B cell (primary cell): Measurements from ENCODE around the gene GPC3.
A peak's percentile ranks its signal among the peaks of the same experiment; 100 is the strongest.

ENCODE experiments used
- CTCF ChIP-seq: fragments of 200-600 bp; IDR thresholded peaks from one replicate; pipeline ENCODE4 v1.8.0; 2022; ENCODE audit warnings: antibody characterized with exemption, mild to moderate bottlenecking
- EZH2 ChIP-seq: IDR thresholded peaks from 2 replicates; pipeline ENCODE4 v1.6.1; 2012; ENCODE audit warnings: borderline replicate concordance, low read depth, mild to moderate bottlenecking, moderate library complexity, low read length; ENCODE audit not compliant: insufficient read depth, poor library complexity, severe bottlenecking

- TF ChIP-seq CTCF (peak; percentile 90), EZH2 (no peak)
Observed at GRCh38 chrX:133792198-133792953, 193.0 kb downstream of the GPC3 start.
